Measurements from ENCODE around the gene CACNA2D4. TPM values are rescaled to one million over a fixed set of nuclear protein-coding genes. Genes with fewer than 3 reads are reported as not detected.

CACNA2D4 gene
- total RNA-seq, 1 experiment from 2014 or later, result 0.37 TPM

DNA sequence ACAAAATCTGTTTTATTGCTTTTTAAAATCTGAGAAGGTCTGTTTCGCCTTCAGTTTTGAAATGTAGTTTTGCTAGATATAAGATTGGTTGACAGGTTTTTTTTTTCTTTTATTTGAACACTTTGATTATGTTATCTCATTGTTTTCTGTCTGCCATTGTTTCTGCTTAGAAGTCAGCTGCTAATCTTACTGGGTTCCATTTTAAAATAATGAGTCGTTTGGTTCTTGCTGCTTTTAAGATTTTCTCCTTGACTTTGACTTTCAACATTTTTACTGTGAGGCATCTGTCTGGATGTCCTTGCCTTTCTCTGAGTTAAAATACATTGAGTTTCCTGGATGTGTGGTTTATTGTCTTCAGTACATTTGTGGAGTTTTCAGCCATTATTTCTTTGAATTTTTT, 170.8 kb downstream of the CACNA2D4 start:
- Histone ChIP-seq H3K4me1 (ENCODE audit: low read length) (peaks cover 18% of the 10 kb centered on the region), H3K4me2 (ENCODE audit: low read depth, low read length, poor library complexity, severe bottlenecking) (no peak overlapping the region), H4K20me1 (ENCODE audit: insufficient read depth, low read depth, low read length) (no peaks in the 10 kb centered on the region), H3K9ac (ENCODE audit: low read length) (no peak overlapping the region), H3K9me2 (replicated peaks; ENCODE audit: insufficient read depth, low read length) (no peaks in the 10 kb centered on the region), H2AFZ (ENCODE audit: low read length) (no peak overlapping the region), H3K9me3 (ENCODE audit: low read length) (peaks cover 5% of the 10 kb centered on the region), H3K36me3 (ENCODE audit: insufficient read depth, low read length) (0 out of 2 replicates have a peak, but pooled peaks cover 3% of the 10 kb centered on the region), H3K27me3 (ENCODE audit: low read length) (no peaks in the 10 kb centered on the region), H3K79me2 (ENCODE audit: low read length) (peaks cover 96% of the 10 kb centered on the region), H3K27ac (ENCODE audit: low read length) (no peak overlapping the region), H3K4me3 (ENCODE audit: low read length) (no peak overlapping the region)
- DNase-seq, result no peak

DNA sequence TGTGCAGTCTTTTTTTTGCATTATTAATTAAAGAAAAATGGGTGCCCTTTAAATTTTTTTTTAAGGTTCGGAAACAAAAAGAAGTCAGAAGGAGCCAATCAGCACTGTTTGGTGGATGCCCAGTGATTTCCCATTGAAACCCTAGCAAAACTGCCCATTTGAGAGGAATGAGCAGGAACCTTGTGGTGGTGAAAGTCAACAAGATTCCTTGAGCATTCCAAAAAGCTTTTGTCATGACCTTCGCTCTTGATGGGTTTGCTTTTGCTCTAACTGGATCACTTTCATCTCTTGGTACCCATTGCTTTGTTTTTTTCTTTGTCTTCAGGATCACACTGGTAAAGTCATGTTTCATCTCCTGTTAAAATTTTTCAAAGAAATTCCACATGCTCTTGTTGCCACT, 173.5 kb downstream of the CACNA2D4 start:
- Histone ChIP-seq H3K9me2 (replicated peaks; ENCODE audit: insufficient read depth, low read length) (no peaks in the 10 kb centered on the region), H3K4me2 (ENCODE audit: low read depth, low read length, poor library complexity, severe bottlenecking) (no peak overlapping the region), H3K9ac (ENCODE audit: low read length) (no peak overlapping the region), H3K27me3 (ENCODE audit: low read length) (no peaks in the 10 kb centered on the region), H3K4me3 (ENCODE audit: low read length) (no peak overlapping the region), H3K4me1 (ENCODE audit: low read length) (peaks cover 40% of the 10 kb centered on the region), H2AFZ (ENCODE audit: low read length) (no peak overlapping the region), H3K9me3 (ENCODE audit: low read length) (peaks cover 5% of the 10 kb centered on the region), H3K79me2 (ENCODE audit: low read length) (peaks cover 98% of the 10 kb centered on the region), H4K20me1 (ENCODE audit: insufficient read depth, low read depth, low read length) (no peaks in the 10 kb centered on the region), H3K36me3 (ENCODE audit: insufficient read depth, low read length) (0 out of 2 replicates have a peak, but pooled peaks cover 3% of the 10 kb centered on the region), H3K27ac (ENCODE audit: low read length) (no peak overlapping the region)
- DNase-seq, result no peak

Other genes starting within 250 kb of the CACNA2D4 start
- gene ADIPOR2, start 227.6 kb downstream of the CACNA2D4 start, total RNA-seq (2014; rRNA removed; shearing (Covaris generic); ENCODE audit: low replicate concordance), result 26.6 and 34.7 TPM in 2 replicates
- gene LRTM2, start 98.1 kb downstream of the CACNA2D4 start, total RNA-seq (2014; rRNA removed; shearing (Covaris generic); ENCODE audit: low replicate concordance), result not detected in 2 replicates
- gene DCP1B, start 85.8 kb upstream of the CACNA2D4 start, total RNA-seq (2014; rRNA removed; shearing (Covaris generic); ENCODE audit: low replicate concordance), result 18.4 and 30.8 TPM in 2 replicates
- gene CACNA1C, start 134.3 kb upstream of the CACNA2D4 start, total RNA-seq (2014; rRNA removed; shearing (Covaris generic); ENCODE audit: low replicate concordance), result 0.11 TPM in 1 of 2 replicates, not detected in the other